ENCODE measurements around the gene SH2D6.
"Not testable (repeated sequence)": the region's sequence is repeated elsewhere in the genome, so short reads cannot be mapped to it uniquely, and the experiment has no call there.

Gene SH2D6

DNA sequence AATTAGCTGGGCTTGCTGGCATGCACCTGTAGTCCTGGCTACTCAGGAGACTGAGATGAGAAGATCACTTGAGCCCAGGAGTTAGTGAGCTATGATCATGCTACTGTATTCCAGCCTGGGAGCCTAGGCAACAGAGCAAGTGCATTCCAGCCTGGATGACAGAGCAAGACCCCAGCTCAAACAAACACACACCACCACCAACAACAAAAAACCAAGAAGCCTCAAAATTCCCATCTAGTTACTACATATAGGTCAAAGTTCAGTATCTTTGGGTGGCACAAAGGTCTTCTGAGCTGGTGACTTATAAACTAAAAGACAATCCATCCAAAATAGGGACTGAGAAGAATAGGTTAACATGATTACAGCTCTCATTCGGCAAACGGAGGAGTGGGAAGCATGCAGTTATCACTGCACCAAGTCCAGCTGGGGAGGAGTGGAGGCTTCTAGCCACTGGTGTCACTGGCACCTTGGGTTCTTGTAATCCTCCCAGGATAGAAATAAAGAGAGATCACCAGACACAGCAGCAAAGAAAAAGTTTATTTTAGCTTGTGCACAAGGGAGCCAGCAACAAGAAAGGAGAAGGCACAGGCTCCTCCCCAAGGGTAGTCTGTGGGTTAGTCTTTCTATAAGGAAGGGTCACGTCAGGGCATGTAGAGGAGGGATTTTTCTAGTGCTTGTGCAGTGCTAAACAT is 57.4 kb downstream of the SH2D6 start:
- no peak for DNase-seq

DNA sequence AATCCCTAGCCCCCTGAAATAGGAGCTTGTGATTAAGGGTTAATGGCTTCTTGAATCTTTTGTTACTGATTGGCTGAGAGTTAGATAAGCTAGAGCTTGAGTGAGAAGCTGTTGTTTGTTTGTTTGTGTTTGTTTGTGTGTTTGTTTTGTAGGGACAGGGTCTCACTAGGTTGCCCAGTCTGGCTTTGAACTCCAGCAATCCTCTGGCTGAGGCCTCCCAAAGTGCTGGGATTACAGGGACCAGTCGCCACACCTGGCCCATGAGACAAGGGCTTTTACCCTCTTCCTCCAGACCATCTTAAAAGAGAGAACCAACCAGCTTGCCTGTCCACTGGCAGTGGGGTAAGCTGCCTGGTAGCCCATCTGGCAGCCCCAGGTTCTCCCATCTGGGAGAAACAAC is 58.1 kb downstream of the SH2D6 start:
- DNase-seq: no peak

DNA sequence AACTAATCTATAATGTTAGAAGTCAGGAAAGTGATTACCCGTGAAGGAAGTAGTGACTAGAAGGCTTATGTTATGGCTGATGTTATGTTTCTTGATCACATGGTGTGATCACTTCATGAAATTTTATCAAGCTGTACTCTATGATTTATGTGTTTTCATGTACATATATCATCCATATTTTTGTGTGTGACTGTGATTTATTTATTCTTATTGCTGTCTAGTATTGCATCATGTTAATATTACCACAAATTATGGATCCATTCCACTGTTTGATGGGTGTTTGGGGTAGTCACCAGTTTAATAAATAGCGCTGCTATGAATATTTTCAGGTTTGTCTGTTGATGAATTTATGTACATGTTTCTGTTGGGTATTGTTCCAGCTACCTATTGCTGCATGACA is 59.4 kb downstream of the SH2D6 start:
- DNase-seq: no peak

DNA sequence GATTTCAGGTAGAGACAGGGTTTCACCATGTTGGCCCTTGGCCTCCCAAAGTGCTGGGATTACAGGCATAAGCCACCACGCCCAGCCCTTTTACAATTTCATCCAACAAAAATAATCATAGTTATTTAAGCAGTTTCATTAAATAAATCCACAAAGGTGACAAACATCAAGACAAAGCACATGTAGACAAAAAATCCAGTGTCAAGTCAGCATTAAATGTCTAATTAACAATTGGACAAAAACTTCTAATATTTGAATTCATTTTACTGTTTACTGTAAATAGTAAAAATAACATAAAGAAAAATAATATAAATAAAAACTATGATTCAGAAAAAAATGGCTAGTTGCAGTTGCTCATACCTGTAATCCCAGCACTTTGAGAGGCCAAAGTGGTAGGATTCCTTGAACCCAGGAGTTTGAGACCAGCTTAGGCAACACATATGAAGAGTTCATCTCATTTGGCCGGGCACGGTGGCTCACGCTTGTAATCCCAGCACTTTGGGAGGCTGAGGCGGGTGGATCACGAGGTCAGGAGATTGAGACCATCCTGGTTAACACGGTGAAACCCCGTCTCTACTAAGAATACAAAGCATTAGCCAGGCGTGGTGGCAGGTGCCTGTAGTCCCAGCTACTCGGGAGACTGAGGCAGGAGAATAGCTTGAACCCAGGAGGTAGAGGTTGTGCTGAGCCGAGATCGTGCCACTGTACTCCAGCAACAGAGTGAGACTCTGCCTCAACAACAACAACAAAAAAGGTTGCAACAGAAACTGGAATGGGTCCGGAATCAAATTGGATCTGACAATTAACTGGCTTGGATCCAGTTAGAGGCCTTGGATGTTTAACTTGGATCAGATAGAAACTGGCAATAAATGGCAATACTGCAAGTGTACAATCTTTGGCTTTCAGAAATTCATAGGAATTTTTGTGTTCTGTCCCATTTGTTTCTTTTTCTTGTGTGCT is 63.6 kb downstream of the SH2D6 start:
- no peak for DNase-seq

DNA sequence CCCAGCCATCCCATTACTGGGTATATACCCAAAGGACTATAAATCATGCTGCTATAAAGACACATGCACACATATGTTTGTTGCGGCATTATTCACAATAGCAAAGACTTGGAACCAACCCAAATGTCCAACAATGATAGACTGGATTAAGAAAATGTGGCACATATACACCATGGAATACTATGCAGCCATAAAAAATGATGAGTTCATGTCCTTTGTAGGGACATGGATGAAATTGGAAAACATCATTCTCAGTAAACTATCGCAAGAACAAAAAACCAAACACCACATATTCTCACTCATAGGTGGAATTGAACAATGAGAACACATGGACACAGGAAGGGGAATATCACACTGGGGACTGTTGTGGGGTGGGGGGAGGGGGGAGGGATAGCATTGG is 66.1 kb downstream of the SH2D6 start:
- DNase-seq: not testable (repeated sequence)

DNA sequence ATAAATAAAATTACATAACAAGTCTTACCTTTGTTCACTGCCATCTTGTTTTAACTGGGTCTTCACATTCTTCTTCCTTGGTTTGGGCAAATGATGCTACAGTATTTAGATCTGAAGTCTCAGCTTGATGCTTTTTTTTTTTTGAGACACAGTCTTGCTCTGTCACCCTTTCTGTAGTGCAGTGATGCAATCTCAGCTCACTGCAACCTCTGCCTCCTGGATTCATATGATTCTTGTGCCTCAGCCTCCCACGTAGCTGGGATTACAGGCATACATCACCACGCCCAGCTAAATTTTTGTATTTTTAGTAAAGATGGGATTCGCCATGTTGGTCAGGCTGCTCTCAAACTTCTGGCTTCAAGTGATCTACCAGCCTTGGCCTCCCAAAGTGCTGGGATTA is 67.3 kb downstream of the SH2D6 start:
- no peak for DNase-seq

Data from activated T-cell treated with anti-CD3 and anti-CD28 coated beads, Interleukin-2, amount 50 U/mL, for 1 hour (primary cell).